Progenitor cell of endocrine pancreas (in vitro differentiated cells): ENCODE results near the gene VPS8. TPM values are rescaled to one million over a fixed set of nuclear protein-coding genes. Genes with fewer than 3 reads are reported as not detected.
A peak's percentile ranks its signal among the peaks of the same experiment; 100 is the strongest.

ENCODE experiments used
- DNase-seq: peaks from one replicate; pipeline ENCODE4 v3.0.0; 2021; ENCODE audit warnings: low spot score; ENCODE audit not compliant: unreplicated experiment
- H3K27ac Mint-ChIP-seq: 2 replicates; pipeline ENCODE4 v1.8.0; 2021; ENCODE audit warnings: mild to moderate bottlenecking, moderate library complexity, mixed read lengths
- H3K27me3 Mint-ChIP-seq: 2 replicates; pipeline ENCODE4 v1.8.0; 2021; ENCODE audit warnings: mixed read lengths
- H3K36me3 Mint-ChIP-seq: 2 replicates; pipeline ENCODE4 v1.8.0; 2022; ENCODE audit warnings: mixed read lengths; ENCODE audit not compliant: insufficient read depth
- H3K4me1 Mint-ChIP-seq: 2 replicates; pipeline ENCODE4 v1.8.0; 2021; ENCODE audit warnings: low read depth, mixed read lengths
- H3K4me3 Mint-ChIP-seq: 2 replicates; pipeline ENCODE4 v1.8.0; 2021; ENCODE audit warnings: low read depth, mild to moderate bottlenecking, moderate library complexity, mixed read lengths
- H3K9me3 Mint-ChIP-seq: 2 replicates; pipeline ENCODE4 v1.8.0; 2021; ENCODE audit warnings: low read depth, mixed read lengths
- total RNA-seq: library from RNA; stranded (reverse); gene quantifications from 2 replicates; pipeline ENCODE4 v1.2.1, GENCODE V29; 2021
- TF ChIP-seq, protein P1 (sequence below): fragments of 200-600 bp; sonication (generic); IDR thresholded peaks from one replicate; pipeline ENCODE4 v1.5.0; 2021; ENCODE audit warnings: antibody characterized with exemption, mild to moderate bottlenecking; ENCODE audit not compliant: unreplicated experiment

Gene VPS8
- total RNA-seq, 1 donor from 2014 or later = 89.4 TPM

DNA sequence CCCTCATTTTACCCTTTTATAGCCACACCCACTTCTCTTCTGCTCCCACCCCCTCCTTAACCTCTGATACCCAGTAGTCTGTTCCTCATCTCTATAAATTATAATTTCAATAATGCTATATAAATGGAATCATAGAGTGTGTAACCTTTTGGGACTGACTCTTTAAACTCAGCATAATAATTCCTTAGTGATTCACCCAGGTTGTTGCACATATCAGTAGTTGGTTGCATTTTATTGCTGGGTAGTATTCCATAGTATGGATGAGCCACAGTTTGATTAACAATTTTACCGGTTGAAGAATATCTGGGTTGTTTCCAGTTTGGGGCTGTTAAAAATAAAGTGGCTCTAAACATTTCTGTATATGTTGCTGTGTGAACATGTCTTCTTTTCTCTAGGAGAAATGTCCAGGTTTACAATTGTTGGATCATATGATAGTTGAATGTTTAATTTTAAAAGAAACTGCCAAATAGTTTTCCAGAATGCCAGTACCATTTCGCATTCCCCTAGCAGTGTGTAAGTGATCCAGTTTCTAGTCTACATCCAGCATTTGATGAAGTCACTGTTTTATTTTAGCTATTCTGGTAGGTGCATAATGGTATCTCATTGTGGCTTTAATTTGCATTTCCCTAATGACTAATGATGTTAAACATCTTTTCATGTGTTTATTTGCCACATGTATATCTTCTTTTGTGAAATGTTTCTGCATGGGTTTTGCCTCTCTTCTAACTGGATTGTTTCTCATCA is 68.5 kb downstream of the VPS8 start:
- DNase-seq = no peak
- Mint-ChIP-seq H3K4me3 (no peak overlapping the region), H3K27me3 (no peaks in the 10 kb centered on the region), H3K4me1 (peaks cover 18% of the 10 kb centered on the region), H3K27ac (no peak overlapping the region), H3K9me3 (no peaks in the 10 kb centered on the region), H3K36me3 (peaks cover 18% of the 10 kb centered on the region)
- TF ChIP-seq, protein P1, sequence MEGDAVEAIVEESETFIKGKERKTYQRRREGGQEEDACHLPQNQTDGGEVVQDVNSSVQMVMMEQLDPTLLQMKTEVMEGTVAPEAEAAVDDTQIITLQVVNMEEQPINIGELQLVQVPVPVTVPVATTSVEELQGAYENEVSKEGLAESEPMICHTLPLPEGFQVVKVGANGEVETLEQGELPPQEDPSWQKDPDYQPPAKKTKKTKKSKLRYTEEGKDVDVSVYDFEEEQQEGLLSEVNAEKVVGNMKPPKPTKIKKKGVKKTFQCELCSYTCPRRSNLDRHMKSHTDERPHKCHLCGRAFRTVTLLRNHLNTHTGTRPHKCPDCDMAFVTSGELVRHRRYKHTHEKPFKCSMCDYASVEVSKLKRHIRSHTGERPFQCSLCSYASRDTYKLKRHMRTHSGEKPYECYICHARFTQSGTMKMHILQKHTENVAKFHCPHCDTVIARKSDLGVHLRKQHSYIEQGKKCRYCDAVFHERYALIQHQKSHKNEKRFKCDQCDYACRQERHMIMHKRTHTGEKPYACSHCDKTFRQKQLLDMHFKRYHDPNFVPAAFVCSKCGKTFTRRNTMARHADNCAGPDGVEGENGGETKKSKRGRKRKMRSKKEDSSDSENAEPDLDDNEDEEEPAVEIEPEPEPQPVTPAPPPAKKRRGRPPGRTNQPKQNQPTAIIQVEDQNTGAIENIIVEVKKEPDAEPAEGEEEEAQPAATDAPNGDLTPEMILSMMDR = no peak

DNA sequence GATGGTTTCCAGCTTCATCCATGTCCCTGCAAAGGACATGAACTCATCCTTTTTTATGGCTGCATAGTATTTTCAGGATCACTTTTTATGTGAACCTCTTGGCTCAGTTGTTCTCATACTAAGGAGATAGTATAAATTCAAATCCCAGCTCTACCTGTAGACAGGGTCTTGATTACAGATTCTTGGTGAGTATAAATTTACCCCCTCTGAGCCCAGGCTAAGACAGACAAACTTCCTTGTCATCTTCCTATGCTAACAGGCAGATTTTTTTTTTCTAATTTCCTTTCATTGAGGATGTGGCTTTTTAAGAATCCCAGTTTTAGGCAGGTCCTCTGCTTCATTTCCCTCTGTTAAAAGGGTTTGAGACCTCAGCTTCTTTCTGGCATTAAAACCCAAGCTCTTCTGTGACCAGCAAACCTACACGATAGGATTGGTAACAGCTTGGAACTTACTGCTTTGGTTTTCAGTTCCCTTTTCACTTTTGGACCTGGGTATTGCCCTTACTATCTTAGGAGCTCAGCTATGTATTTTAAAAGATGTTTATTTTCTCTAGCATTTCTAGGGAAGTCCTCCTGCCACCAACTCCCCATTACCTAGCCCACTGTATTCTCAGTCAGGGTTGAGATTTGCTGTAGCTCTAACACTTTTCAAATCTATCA is 72.5 kb downstream of the VPS8 start:
- Mint-ChIP-seq H3K4me1 (peaks cover 13% of the 10 kb centered on the region), H3K9me3 (no peaks in the 10 kb centered on the region), H3K4me3 (no peak overlapping the region), H3K27me3 (no peaks in the 10 kb centered on the region), H3K27ac (peak overlapping the region; percentile 44), H3K36me3 (peaks cover 20% of the 10 kb centered on the region)
- DNase-seq = no peak
- TF ChIP-seq, protein P1 = no peak

DNA sequence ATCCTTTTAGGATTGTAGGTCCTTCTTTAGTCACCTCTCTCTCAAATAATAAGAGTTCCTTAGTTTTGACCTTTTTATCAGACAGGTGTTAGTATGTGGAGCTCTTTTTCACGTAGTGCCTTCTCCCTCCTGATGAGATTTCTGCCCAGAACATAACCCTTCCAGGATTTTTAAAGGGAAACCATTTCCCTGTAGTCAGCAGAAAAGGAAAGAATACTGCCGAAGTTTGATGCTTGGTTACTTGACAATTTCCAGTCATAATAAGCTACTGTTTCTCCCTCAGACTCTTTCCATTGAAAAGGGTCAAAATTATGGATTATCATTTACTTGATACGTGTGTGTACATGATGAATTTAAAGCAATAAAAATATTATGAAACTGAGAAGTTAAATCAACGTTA is 73.1 kb downstream of the VPS8 start:
- Mint-ChIP-seq H3K9me3 (no peaks in the 10 kb centered on the region), H3K4me1 (peaks cover 14% of the 10 kb centered on the region), H3K4me3 (no peak overlapping the region), H3K27me3 (no peaks in the 10 kb centered on the region), H3K36me3 (peaks cover 19% of the 10 kb centered on the region), H3K27ac (no peak overlapping the region)
- TF ChIP-seq, protein P1 = no peak
- DNase-seq = no peak

DNA sequence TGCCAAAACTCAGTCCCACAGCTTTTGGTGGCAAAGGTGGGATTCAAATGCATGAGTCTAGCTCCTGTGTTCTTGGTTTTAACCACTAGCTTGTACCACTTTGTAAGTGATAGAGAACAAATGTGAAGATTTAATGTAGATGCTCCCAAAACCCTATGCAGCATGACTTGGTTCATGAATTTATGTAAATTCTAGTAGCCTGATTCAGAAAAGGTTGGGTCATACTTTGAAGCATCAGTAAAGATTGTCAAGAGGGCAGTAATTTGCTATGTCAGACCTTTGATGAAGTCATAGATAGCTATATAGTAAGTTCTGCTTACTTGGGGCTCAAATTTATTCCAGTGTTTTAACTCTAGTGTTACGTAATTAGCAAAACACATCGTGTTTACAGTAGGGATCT is 75.6 kb downstream of the VPS8 start:
- Mint-ChIP-seq H3K4me1 (peaks cover 10% of the 10 kb centered on the region), H3K9me3 (no peaks in the 10 kb centered on the region), H3K4me3 (no peak overlapping the region), H3K27me3 (no peaks in the 10 kb centered on the region), H3K36me3 (peaks cover 19% of the 10 kb centered on the region), H3K27ac (no peak overlapping the region)
- TF ChIP-seq, protein P1 = no peak
- DNase-seq = no peak

DNA sequence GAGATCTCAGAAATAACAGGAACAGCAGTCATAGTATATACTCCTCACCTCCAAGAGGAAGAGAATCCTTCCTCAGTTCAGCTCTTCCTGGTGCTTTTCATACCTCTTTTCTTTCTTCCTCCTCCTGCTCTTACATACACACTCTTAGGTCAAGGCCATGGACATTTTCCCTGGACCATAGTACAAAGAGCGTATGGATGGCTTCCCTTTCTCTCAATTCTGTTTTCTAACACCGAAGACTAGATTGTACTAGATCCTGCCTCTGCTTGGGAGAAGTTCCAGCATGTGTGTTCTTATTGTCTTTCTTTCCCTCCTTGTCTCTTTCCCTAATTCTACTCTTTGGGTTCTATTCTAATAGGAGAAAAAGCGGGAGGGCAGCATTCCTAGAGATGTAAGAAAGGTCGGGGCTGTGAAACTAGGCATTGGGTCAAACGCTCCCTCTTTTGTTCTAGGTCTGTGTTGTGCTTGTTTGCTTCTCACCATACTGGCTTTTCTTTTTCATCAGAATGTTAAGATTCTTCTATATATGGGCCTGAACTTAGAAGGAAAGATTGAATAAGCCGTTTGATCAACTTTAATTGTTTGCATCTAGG is 77.4 kb downstream of the VPS8 start:
- Mint-ChIP-seq H3K4me1 (peaks cover 10% of the 10 kb centered on the region), H3K27ac (peak overlapping the region; percentile 17), H3K4me3 (no peak overlapping the region), H3K9me3 (no peaks in the 10 kb centered on the region), H3K27me3 (no peaks in the 10 kb centered on the region), H3K36me3 (peaks cover 8% of the 10 kb centered on the region)
- TF ChIP-seq, protein P1 = no peak
- no peak for DNase-seq
